Non-pigmented ciliary epithelial cell (primary cell): ENCODE results near the gene SLC1A5.
"Not testable (repeated sequence)": the region's sequence is repeated elsewhere in the genome, so short reads cannot be mapped to it uniquely, and the experiment has no call there.

Source experiments
- DNase-seq: peaks from one replicate; pipeline ENCODE4 v3.0.0-alpha.2; 2010; ENCODE audit warnings: low read depth

The SLC1A5 gene

GRCh38 chr19:46798713-46799112, 10.3 kb upstream of the SLC1A5 start:
- DNase-seq = no peak

- no peak for DNase-seq
These were observed 9.5 kb upstream of the SLC1A5 start for GRCh38 chr19:46797881-46798280.

GRCh38 chr19:46791944-46792343, 3.5 kb upstream of the SLC1A5 start:
- DNase-seq = no peak

GRCh38 chr19:46789371-46789770, 977 bp upstream of the SLC1A5 start:
- no peak for DNase-seq

- DNase-seq = no peak
These were observed 559 bp upstream of the SLC1A5 start for GRCh38 chr19:46788968-46789338.

- DNase-seq = no peak
These were observed 798 bp downstream of the SLC1A5 start for GRCh38 chr19:46787331-46788261.

GRCh38 chr19:46787040-46787330, 1.4 kb downstream of the SLC1A5 start:
- DNase-seq = no peak

- DNase-seq = no peak
These were observed 2.0 kb downstream of the SLC1A5 start for GRCh38 chr19:46786236-46787039.

- no peak for DNase-seq
These were observed 2.5 kb downstream of the SLC1A5 start for GRCh38 chr19:46785980-46786235.

GRCh38 chr19:46785054-46785979, 3.1 kb downstream of the SLC1A5 start:
- no peak for DNase-seq

GRCh38 chr19:46784262-46785053, 3.9 kb downstream of the SLC1A5 start:
- DNase-seq = no peak

GRCh38 chr19:46783670-46784069, 4.7 kb downstream of the SLC1A5 start:
- DNase-seq = no peak

- no peak for DNase-seq
These were observed 5.9 kb downstream of the SLC1A5 start for GRCh38 chr19:46782355-46783019.

- DNase-seq = not testable (repeated sequence)
These were observed 10.3 kb downstream of the SLC1A5 start for GRCh38 chr19:46777956-46778645.

GRCh38 chr19:46776927-46777911, 11.2 kb downstream of the SLC1A5 start:
- DNase-seq = no peak

- DNase-seq = no peak
These were observed 12.6 kb downstream of the SLC1A5 start for GRCh38 chr19:46775642-46776258.

- no peak for DNase-seq
These were observed 15.4 kb downstream of the SLC1A5 start for GRCh38 chr19:46773018-46773399.

- no peak for DNase-seq
These were observed 16.0 kb downstream of the SLC1A5 start for GRCh38 chr19:46772170-46773017.
